Left renal pelvis (tissue), 4 donors: ENCODE data around the gene NPAS2. TPM values are rescaled to one million over a fixed set of nuclear protein-coding genes. Genes with fewer than 3 reads are reported as not detected.

Experiments used
- DNase-seq, 4 donors: peaks; one replicate each; pipeline ENCODE4 v3.0.0-alpha.2; 2013; ENCODE audit warnings: low read depth in 4 of 4, low spot score in 3 of 4
- polyA plus RNA-seq, 4 donors: library from polyadenylated mRNA; unstranded; fragments of 120-200 nt; gene quantifications; one replicate each; pipeline ENCODE4 v1.2.1, GENCODE V29; 2013; ENCODE audit not compliant: insufficient read length in 4 of 4

NPAS2 gene
- polyA plus RNA-seq, 4 donors = 14.4 to 15.3 (median 14.9) TPM

DNA sequence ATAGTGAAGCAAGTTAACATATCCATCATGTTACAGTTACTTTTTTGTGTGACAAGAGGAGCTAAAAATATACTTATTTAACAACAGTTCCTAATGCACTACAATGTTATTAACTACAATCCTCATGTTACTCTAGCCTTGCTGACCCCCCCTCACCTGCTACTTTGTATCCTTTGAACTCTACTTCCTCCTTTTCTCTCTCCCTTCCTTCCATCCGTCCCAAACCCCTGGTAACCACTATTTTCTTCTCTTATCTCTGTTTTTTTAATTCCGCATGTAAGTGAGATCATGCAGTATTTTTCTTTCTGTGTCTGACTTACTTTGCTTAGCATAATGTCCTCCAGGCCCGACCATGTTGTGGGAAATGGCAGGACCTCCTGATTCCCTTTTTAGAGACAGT lies 59.4 kb downstream of the NPAS2 start:
- no peak for DNase-seq

DNA sequence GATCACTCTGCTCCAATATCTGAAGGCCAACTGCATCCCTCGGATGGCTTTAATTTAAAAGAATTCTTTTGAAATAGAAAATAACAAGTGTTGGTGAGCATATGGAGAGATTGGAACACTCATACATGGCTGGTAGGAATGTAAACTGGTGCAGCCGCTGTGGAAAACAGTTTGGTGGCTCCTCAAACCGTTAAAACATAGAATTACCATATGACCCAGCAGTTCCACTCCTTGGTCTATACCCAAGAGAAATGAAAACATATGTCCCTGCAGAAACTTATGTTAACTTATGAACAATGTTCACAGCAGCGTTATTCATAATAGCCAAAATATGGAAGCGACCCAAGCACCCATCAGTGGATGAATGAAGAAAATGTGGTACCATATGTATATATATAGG lies 60.1 kb downstream of the NPAS2 start:
- no peak for DNase-seq

- DNase-seq = no peak
Measured at GRCh38 chr2:100880730-100881129, 60.8 kb downstream of the NPAS2 start.

- no peak for DNase-seq
Measured at GRCh38 chr2:100882645-100883613, 63.0 kb downstream of the NPAS2 start.

DNA sequence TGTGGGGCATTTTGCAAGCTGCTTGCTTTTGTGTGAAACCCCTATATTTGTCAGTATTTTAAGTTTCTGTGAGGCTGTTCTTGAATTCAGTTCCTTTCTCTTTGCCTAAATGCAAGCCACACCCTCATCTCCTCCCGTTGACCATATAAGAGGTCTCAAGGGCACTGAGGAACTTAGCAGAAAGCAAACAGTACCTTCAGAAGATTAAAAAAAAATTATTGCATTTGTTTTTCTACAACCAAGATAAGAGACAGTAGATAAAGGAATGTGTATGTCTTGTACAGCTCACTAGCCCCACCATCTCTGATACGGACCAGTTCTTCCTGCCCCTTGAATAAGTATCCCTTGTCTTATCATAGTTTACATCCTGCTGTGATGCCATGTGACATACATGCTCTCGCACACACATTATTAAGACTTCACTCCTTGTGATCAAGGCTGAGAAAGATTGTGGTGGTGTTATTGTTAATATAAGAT lies 64.2 kb downstream of the NPAS2 start:
- DNase-seq = no peak

DNA sequence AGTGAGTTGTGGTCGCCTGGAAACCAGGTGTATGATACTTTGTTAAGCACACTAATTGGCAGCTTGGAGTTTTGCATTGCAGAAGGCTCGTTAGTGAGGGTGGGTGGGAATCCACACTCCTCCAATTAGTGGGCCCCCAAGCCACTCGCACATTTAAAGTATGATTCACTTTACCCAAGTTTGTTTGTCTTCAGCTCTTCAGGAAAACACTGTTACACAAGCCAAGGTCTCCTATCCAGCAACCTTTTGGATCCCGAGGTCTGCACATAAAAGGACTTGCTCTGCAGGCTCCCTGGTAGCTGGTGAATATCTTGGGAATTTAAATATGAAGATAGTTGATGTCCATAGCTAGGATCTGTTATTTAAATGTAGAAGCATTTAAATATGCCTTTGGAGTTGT lies 66.1 kb downstream of the NPAS2 start:
- no peak for DNase-seq

GRCh38 chr2:100887039-100887578 lies 67.2 kb downstream of the NPAS2 start:
- no peak for DNase-seq

GRCh38 chr2:100887713-100888495 lies 68.0 kb downstream of the NPAS2 start:
- DNase-seq = no peak

DNA sequence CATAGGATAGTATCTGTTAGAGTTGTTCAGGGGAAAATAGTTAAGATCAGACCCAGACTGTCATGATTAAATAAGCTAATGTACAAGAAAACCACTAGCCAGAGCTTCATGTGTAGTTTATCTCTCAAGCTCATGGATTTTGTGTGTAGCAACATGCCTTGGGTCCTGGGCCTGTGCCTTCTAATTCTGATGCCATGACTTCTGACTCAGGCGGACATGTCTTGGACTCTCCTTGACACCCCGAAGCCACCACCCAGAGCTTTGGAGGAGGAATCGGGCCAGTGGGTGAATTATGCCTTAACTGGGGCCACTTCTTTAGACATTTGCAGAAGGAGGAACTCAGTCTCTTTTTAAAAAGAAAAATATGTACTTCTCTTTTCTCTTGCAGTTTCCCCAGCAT lies 68.7 kb downstream of the NPAS2 start:
- no peak for DNase-seq

DNA sequence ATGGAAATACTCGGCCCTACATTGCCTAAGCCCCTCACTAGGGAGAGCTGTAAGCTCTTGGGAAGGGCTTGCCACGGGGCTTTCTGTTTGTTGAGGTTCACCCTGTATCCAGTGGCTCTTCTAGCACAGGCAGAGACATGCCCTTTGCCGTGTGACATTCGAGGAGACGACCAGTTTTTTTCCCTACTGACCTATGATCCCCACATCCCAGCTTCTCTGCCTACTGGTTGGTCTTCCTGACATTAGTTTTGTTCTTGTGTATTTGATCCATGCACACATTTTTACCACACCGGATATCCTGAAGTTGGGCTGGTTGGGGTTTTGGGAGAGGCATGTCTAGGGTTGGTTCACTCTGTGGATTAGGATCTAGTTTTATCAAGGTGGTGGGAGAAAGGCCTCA lies 69.3 kb downstream of the NPAS2 start:
- DNase-seq = no peak

- no peak for DNase-seq
Measured at GRCh38 chr2:100891906-100892642, 72.1 kb downstream of the NPAS2 start.

- DNase-seq = no peak
Measured at GRCh38 chr2:100893392-100894104, 73.6 kb downstream of the NPAS2 start.

DNA sequence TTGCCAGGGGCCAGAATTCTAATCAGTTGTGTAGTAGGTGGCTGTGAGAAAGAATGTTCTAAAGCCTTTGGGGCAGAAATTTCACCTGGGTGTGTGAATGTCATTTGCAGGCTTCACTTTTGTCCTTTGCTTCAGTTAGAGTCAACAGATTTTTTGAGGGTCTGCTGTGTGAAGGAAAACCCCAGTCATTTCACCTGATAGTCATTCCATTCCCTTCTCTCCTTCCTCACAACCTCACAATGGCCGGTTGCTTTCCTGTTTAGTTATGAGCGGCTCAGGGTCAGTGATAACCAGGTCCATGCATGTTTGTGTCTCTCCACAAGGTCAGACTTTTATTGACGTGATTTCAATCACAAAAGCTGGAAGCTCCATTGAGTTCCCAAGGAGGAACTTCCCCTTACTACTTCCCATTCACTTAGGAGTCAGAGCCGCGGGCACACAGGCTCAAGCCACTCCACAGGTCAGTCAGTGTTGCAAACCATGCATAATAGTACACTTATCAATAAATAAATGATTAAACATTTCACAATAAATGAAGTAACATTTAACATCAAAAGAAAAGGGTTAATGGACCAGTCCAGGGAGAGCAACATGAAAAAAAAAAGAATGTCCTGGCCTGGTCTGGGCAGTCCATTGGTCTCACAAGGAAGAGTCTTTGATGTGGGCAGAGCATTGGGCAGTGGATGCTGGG lies 74.3 kb downstream of the NPAS2 start:
- DNase-seq = no peak

- no peak for DNase-seq
Measured at GRCh38 chr2:100894796-100895156, 74.8 kb downstream of the NPAS2 start.

DNA sequence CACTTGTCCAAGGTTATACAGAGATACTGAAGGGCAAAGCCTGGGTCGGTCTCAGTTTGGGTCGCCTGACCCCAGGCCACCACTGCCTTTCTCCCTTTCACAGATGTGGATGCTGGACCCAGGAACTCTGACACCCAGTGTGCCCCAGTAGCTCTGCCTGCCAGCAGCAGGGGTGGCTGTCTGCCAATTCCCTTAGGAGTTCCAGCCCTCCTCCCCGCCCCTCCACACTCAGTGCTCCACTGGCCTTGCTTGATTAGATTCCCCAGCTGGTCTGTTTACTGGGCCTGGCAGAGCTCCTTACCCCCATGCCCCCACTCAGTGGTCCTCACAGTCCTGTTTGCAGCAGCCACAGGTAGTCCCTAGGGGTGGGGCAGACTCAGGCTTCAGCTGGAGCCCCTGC lies 75.5 kb downstream of the NPAS2 start:
- no peak for DNase-seq

- no peak for DNase-seq
Measured at GRCh38 chr2:100895934-100896685, 76.2 kb downstream of the NPAS2 start.

DNA sequence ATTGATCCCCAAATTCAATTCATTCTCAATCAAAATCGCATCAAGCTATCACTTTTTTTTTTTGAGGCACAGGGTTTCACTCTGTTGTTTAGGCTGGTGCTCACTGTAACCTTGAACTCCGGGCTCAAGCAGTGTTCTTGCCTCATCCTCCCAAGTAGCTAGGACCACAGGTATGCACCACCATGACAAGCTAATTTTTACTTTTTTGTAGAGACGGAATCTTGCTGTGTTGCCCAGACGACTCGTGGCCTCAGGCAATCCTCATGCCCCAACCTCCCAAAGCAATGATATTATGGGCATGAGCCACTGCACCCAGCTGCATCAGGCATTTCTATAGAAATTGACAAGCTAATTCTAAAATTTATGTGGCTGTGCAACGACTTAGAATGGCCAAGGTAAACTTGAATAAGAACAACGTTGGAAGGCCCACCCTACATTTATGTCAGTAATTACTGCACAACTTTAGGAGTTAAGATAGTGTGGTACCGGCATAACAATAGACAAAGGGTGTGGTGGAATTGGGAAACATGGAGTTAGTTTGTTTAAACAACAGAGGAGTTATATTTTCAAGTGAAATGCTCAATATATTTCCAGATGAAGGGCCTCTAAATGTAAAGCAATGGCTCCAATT lies 78.2 kb downstream of the NPAS2 start:
- DNase-seq = no peak

DNA sequence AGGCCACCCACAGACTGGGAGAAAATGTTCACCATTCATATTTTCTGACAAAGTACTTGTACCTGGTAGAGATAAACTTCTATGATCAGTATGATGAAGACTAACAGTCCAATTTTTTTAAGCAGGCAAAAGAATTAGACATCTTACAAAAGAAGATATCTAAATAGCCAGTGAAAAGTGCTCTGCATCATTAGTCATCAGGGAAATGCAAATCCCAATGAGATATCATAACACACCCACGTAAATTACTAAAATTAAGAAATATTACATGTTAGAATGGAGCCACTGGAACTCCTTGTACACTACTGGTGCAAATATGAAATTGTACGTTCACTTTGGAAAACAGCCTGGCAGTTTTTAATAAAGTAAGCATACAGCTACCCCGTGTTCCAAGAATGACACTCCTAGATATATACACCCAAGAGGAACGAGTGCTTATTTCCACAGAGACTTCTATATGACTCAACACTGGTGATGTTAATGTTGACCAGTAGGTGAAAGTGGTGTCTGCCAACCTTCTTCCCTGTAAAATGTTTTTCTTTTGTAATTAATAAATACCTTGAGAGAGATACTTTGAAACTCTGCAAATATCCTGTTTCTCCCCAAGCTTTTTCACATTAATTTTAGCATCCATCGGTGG lies 80.3 kb downstream of the NPAS2 start:
- no peak for DNase-seq
